Thymus (tissue), 11 donors: ENCODE data around the gene TMED10. TPM values are rescaled to one million over a fixed set of nuclear protein-coding genes. Genes with fewer than 3 reads are reported as not detected.

Experiments
- DNase-seq, 9 donors: peaks; one replicate each; pipeline ENCODE4 v3.0.0-alpha.2; 2013; ENCODE audit warnings: low spot score in 9 of 9, low read depth in 6 of 9, missing footprints in 1 of 9
- H3K27ac ChIP-seq, 2 donors: one replicate each; pipeline ENCODE4 v1.5.1; 2013; ENCODE audit warnings: control low read depth in 1 of 2, low read depth in 1 of 2, low read length in 1 of 2, mild to moderate bottlenecking in 1 of 2, moderate library complexity in 1 of 2
- H3K27me3 ChIP-seq, 2 donors: one replicate each; pipeline ENCODE4 v1.5.1; 2013; ENCODE audit warnings: low read length in 1 of 2; ENCODE audit not compliant: control insufficient read depth in 2 of 2, insufficient read depth in 1 of 2
- H3K36me3 ChIP-seq, 2 donors: one replicate each; pipeline ENCODE4 v1.5.1; 2013; ENCODE audit warnings: low read length in 1 of 2, mild to moderate bottlenecking in 1 of 2, moderate library complexity in 1 of 2; ENCODE audit not compliant: control insufficient read depth in 2 of 2, insufficient read depth in 2 of 2
- H3K4me1 ChIP-seq, 2 donors: one replicate each; pipeline ENCODE4 v1.5.1; 2013; ENCODE audit warnings: low read length in 2 of 2; ENCODE audit not compliant: control insufficient read depth in 2 of 2, insufficient read depth in 2 of 2
- H3K4me3 ChIP-seq, 2 donors: one replicate each; pipeline ENCODE4 v1.5.1; 2013; ENCODE audit warnings: low read length in 2 of 2, control low read depth in 1 of 2, mild to moderate bottlenecking in 1 of 2
- H3K9me3 ChIP-seq, 2 donors: one replicate each; pipeline ENCODE4 v1.5.1; 2013; ENCODE audit warnings: low read length in 1 of 2, mild to moderate bottlenecking in 1 of 2; ENCODE audit not compliant: control insufficient read depth in 2 of 2, insufficient read depth in 1 of 2
- WGBS: extraction: QIAGEN DNeasy Blood & Tissue Kit; methylation state at CpG from one replicate; pipeline ENCODE4 v1.1.7; 2013; 5-methylcytosine and 5-hydroxymethylcytosine counted together
- polyA plus RNA-seq: library from polyadenylated mRNA; stranded (reverse); fragments of 200-250 nt; gene quantifications from one replicate; pipeline ENCODE4 v1.2.3, GENCODE V29; 2013
- total RNA-seq: library from RNA; stranded (reverse); fragments of 120-200 nt; gene quantifications from one replicate; pipeline ENCODE4 v1.2.4, GENCODE V29; 2013
- donor health status: healthy.

TMED10 gene
- total and polyA plus RNA-seq, 2 donors, result 122 to 146 TPM

DNA sequence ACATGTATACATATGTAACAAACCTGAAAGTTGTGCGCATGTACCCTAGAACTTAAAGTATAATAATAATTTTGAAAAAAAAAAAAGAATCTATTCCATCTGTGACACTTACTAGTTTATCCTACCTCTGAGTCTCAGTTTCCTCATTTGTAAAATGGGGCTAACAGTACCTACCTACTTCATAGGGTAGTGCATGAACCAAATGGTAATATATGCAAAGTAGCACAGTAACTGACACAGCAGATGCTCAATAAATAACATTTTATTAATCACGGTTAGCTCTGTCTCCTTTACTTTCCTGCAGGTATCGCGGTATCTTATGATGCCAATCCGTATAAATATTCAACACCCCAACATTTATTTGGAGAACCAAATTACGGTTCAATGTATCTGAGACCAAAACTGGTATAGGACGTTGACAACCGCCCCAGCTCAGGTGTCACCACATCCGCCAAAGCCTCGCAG lies 703 bp downstream of the TMED10 start:
- WGBS, result 9% methylated on average over 10 of the region's 10 CpGs
- Histone ChIP-seq H3K4me3 (peak overlapping the region; percentile 81), H3K27me3 (no peaks in the 10 kb centered on the region), H3K4me1 (peaks cover 8 to 20% of the 10 kb centered on the region in 2 donors), H3K36me3 (peaks cover 0 to 2% of the 10 kb centered on the region in 2 donors), H3K9me3 (no peaks in the 10 kb centered on the region), H3K27ac (peak overlapping the region; percentile 97 to 100)
- DNase-seq, result peak in 2 of 9 donors; percentile 50 to 84

DNA sequence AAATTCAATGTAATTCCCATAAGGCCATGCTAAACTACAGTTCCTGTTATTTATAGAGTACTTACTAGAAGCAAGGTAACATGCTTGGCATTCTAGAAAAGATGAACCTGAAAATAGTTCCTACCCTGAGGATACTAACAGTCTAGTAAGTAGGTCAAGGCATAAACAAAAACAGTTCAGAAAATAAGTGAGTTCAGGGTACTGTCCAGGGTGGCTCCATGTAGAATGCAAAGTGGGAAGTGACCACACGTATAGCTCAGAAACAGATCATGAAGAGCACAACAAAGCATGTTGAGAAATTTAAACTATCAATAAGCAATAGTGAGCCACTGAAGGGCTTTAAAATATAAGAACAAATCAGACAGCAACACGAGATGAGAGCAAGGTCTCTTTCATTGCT lies 2.3 kb downstream of the TMED10 start:
- H3K9me3 ChIP-seq, result no peaks in the 10 kb centered on the region
- peaks cover 0 to 2% of the 10 kb centered on the region in 2 donors for H3K36me3 ChIP-seq
- peaks cover 10 to 28% of the 10 kb centered on the region in 2 donors for H3K4me1 ChIP-seq
- no peaks in the 10 kb centered on the region for H3K27me3 ChIP-seq
- H3K4me3 ChIP-seq, result no peak overlapping the region
- H3K27ac ChIP-seq, result peak overlapping the region in 1 of 2 donors; percentile 11
- 93% methylated on average over 2 of the region's 2 CpGs for WGBS
- no peak for DNase-seq

DNA sequence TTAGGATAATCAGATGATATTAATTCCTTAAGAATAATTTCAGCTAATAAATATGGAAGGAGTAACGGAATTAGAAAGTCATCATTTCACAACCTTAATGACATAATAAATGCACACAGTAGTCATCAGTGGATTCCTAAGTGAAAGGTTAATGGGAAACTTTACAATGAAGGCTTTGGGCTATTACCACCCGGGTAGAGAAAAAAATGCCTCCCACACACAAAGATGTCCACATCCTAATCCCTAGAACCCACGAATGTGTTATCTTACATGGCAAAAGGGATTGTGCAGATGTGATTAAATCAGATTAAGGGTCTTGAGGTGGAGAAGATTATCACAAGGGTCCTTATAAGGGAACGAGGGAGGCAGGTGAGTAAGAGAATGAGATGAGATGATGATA lies 5.6 kb downstream of the TMED10 start:
- no peak for DNase-seq
- H3K4me1 ChIP-seq, result peaks cover 23 to 34% of the 10 kb centered on the region in 2 donors
- H3K9me3 ChIP-seq, result no peaks in the 10 kb centered on the region
- WGBS, result 95% methylated on average over 4 of the region's 4 CpGs
- H3K36me3 ChIP-seq, result peaks cover 0 to 2% of the 10 kb centered on the region in 2 donors
- H3K4me3 ChIP-seq, result no peak overlapping the region
- H3K27me3 ChIP-seq, result no peaks in the 10 kb centered on the region
- no peak overlapping the region for H3K27ac ChIP-seq

DNA sequence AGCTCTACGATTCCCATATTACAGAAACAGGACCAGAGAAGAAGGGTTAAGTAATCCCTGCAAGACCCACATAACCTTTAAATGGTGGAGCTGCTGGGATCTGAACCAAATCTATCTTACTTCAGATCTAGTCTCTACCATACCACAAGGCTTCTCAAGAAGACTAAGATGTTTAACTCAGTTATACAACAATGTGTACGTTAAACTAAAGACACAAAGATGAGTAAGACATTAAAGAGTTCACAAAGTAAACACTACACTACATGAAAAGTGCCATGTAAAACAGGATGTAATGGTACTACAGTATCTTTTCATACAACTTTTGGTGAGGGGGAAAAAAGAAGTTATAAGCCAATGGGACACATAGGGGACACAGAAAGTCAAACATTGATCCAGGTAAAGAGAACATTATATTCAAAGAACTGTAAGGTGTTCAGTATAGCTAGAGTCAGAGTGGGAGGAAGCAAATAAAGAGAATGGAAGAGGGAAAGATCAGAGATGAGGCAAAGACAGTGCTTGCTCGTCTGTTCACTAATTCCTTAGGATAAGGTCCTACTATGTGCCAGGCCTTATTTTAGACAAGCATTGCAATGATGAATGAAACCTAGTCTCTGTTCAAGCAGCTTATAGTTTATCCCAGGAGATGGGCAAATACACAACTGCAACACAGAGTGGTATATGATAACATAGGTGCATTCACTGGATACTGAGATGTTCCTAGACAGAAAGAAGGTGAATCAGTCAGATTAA lies 7.7 kb downstream of the TMED10 start:
- Histone ChIP-seq H3K4me1 (peaks cover 18 to 22% of the 10 kb centered on the region in 2 donors), H3K27me3 (no peaks in the 10 kb centered on the region), H3K4me3 (no peak overlapping the region), H3K27ac (peak overlapping the region; percentile 49 to 73), H3K36me3 (peaks cover 0 to 2% of the 10 kb centered on the region in 2 donors), H3K9me3 (no peaks in the 10 kb centered on the region)
- peak in 1 of 9 donors; percentile 43 for DNase-seq
- WGBS, result 65% methylated on average over 3 of the region's 3 CpGs

DNA sequence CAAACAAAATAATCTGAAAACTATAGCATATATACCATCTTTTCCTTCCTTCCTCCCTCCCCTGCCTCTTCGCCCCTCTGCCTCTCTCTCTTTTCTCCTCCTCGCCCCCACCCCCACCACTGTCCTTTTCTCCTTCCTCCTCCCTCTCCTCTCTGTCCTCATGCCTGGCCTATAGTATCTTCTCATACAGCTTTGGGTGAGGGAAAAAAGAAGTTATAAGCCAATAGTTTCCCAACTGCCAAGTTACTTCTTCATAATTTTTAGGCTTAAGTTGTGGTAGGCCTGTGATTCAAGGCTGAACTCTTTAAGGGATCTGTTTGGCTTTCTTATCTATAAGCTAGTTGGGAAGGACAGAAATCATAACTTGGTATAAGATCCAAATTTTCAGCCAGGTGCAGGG lies 9.1 kb downstream of the TMED10 start:
- no peaks in the 10 kb centered on the region for H3K27me3 ChIP-seq
- peak overlapping the region in 1 of 2 donors; percentile 18 for H3K27ac ChIP-seq
- H3K9me3 ChIP-seq, result no peaks in the 10 kb centered on the region
- no peak for DNase-seq
- peaks cover 15 to 19% of the 10 kb centered on the region in 2 donors for H3K4me1 ChIP-seq
- peaks cover 0 to 5% of the 10 kb centered on the region in 2 donors for H3K36me3 ChIP-seq
- no peak overlapping the region for H3K4me3 ChIP-seq
- 92% methylated on average over 2 of the region's 2 CpGs for WGBS

DNA sequence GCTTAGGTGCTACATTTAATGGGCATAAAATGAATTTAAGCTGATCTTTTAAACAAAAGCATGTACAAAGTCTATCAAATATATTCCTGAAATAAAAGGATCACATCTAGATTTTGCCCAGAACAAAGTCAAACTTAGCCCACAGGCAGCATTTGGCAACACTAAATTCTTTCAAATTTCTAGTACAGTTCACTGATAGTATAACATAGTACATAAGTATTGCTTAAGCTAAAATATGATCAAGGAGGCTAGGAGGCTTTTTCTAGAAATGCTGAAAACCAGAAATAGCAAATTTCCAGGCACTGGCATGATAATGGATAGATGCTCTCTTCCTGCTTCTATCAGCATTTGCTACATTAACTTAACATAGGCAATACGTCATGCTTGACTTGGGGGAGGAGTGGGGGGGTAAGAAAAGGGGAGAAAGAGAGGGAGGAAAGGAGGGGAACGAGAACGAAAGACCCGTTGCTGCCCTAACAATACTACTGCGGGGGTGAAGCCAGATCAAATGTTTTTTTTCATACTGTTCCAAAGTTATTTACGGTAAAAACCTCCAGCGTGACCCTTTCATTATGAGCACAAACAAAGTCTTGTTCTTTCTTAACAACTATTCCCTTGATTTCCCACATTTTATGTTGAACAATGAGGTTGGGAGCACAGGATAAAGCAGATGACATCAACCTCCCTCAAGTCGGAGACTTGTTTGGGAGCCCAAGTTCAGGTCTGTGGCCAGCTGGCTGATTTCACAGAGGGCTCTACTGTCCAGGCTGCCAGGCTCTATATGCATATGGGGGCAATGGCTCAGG lies 10.6 kb downstream of the TMED10 start:
- peaks cover 18 to 20% of the 10 kb centered on the region in 2 donors for H3K4me1 ChIP-seq
- no peaks in the 10 kb centered on the region for H3K27me3 ChIP-seq
- H3K27ac ChIP-seq, result no peak overlapping the region

DNA sequence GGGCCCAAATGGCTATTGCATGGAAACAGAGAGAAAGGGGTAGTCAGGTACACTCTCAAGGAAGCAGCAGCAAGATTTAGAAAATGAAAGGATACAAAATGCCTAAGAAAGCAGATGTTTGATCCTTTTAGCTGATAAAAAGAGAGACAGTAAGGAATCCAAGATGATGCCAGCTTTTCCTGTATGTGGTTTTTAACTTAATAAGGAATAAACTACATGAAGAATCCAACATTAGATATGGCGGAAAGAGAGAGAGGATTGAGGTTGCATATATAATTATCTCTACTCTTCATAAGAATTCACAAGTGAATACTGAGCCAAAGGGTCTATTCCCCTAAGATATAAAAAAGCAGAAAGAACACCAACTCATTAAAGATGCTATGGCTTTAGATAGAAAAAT lies 11.6 kb downstream of the TMED10 start:
- H3K4me1 ChIP-seq, result peaks cover 20 to 21% of the 10 kb centered on the region in 2 donors
- no peak overlapping the region for H3K27ac ChIP-seq
- H3K9me3 ChIP-seq, result no peaks in the 10 kb centered on the region
- 47% methylated on average over 1 of the region's 1 CpG for WGBS
- H3K27me3 ChIP-seq, result no peaks in the 10 kb centered on the region
- DNase-seq, result no peak
- no peak overlapping the region for H3K4me3 ChIP-seq
- H3K36me3 ChIP-seq, result peaks cover 0 to 5% of the 10 kb centered on the region in 2 donors

More for the DNA sequence above, 10.6 kb downstream of the TMED10 start:
- H3K9me3 ChIP-seq, result no peaks in the 10 kb centered on the region
- peaks cover 0 to 5% of the 10 kb centered on the region in 2 donors for H3K36me3 ChIP-seq
- 94% methylated on average over 8 of the region's 8 CpGs for WGBS
- no peak for DNase-seq
- no peak overlapping the region for H3K4me3 ChIP-seq

DNA sequence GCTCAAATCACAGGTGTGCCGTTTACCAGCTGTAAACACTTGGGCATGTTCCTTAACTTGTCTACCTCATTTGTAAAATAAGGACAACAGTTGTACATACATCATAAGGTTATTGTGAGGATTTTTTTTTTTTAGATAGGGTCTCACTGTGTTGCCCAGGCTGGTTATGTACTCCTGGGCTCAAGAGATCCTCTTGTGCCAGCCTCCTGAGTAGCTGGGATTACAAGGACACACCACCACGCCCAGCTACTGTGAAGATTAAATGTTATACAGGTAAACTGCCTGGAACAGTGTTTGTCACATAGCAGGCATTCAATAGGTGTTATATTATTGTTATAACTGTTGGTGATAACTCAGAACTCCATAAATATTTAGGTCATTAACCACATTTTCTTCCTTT lies 12.7 kb downstream of the TMED10 start:
- Histone ChIP-seq H3K4me1 (peaks cover 11 to 17% of the 10 kb centered on the region in 2 donors), H3K4me3 (no peak overlapping the region), H3K9me3 (no peaks in the 10 kb centered on the region), H3K27me3 (no peaks in the 10 kb centered on the region), H3K36me3 (peaks cover 0 to 5% of the 10 kb centered on the region in 2 donors), H3K27ac (no peak overlapping the region)
- 98% methylated on average over 2 of the region's 2 CpGs for WGBS
- no peak for DNase-seq

DNA sequence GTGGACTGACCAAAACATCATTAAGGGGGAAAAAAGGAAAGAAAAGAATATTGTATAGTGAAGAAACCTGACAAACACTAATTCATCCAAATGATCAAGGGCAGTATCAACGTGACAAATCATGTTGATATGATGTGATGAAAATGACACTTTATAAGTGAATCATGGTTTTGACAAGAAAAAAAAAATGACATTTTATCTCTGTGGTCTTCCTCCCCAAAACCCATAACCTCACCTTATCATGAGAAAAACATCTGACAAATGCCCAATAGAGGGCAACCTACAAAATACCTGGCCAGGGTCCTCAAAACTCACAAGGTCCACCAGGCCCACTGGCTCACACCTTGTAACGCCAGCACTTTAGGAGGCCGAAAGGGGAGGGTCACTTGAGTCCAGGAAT lies 13.8 kb downstream of the TMED10 start:
- DNase-seq, result no peak
- no peak overlapping the region for H3K4me3 ChIP-seq
- no peaks in the 10 kb centered on the region for H3K9me3 ChIP-seq
- H3K27me3 ChIP-seq, result no peaks in the 10 kb centered on the region
- peaks cover 0 to 5% of the 10 kb centered on the region in 2 donors for H3K36me3 ChIP-seq
- peaks cover 13 to 14% of the 10 kb centered on the region in 2 donors for H3K4me1 ChIP-seq
- WGBS, result 95% methylated on average over 3 of the region's 3 CpGs
- no peak overlapping the region for H3K27ac ChIP-seq
